NCI-H345 (cell line): Measurements from ENCODE around the gene SMYD2.
A peak's percentile ranks its signal among the peaks of the same experiment; 100 is the strongest.

Source experiments
- DNase-seq: peaks from one replicate; lab custom pipeline; 2025; lab: John Stamatoyannopoulos, UW

Gene SMYD2

DNA sequence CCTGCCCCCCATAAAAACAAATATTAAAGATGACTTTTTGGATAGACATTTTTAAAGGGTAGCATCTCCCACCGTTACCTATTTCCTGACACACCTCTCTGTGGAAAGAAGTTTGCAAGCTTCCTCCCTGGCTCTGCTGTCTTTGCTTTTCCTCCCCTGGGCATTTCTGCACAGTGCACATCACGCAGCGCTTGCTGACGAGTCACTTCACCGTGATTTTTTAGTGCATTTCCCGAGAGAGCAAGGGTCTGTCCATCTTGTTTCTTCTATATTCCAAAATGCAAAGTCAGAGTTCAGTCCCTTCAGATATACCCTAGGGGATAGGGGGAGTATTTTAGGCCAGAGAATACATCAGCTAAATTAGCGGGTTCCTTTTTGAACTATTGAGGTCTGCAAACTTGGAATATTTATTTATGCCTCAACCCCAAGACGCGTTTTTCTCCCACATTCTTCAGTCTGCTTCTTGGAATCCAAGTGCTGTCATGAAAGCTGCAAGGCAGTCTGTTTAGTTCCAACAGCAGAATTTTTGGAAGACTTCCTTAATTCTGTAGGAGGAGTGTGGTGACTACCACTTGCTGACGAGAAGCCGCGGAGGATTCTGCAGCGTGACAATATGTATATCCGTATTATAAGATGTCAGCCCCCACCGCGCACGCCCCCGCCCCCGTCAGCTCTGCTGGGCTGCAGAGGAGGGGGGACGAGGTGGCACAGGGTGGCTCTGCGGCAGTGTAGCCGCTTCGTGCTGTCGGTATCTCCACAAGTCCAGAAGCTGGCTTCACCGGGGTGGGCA, 22.4 kb downstream of the SMYD2 start:
- DNase-seq: no peak

DNA sequence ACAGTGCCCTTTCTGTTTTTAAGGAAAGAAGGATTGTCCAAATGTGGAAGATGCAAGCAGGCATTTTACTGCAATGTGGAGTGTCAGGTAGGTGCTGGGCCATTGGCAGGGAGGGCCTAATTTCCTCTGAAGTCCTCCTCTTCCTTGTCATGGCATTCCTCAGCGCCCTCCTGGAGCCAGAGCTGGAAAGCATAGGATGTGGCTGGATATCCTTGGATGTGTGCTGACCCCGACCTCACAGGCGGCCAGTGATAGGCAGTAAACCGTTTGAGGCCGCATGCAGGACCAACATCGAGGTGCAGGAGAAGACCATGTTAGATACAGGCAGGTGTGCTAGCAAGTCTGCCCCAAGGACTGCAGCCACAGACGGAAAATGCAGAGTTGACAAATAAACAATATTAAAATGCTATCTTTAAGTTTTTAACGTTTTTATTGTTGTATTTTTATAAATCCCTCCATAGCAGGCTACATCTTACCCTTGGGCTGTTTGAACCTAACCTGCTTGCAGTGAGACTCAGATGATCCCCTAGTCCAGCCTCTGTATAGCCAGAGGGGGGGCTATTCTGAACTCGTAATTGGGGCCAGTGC, 24.3 kb downstream of the SMYD2 start:
- DNase-seq: no peak

DNA sequence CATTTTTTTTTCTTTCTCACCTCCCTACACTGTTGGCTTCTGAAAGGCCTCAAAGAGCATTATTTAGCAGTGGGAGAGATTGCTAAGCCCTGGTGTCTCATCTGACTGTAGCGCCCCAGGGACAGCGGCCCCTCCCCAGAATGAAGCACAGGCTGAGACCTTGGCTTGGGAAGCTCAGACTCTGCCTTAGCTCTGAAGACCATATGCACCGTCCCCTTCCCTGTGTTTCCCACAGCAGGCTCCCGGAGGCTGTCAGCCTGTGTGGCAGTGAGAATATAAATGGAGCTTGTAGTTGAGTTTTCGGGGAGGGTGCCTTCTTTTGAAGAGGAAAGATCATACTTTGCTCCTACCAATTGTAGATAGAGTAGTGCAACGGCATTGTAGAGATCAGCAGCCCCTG, 25.3 kb downstream of the SMYD2 start:
- DNase-seq: no peak

DNA sequence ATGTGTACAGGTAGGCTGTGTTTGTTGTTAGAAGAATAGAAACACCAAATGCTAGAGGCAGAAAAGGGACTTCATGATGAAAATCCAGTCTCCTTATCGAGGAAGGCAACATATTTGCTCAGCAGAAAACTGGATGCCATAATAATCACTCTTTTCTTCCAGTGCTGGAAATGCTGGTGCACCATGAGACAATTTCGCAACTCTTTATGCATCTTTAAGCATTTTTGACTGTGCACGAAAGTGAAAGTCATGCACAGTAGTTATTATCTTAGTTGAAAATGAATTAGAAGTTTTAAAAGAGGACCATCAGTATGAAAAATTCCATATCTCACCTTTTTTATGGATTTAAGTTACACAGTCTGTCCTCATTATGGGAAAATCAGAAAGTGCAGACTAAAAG, 29.1 kb downstream of the SMYD2 start:
- DNase-seq: no peak

DNA sequence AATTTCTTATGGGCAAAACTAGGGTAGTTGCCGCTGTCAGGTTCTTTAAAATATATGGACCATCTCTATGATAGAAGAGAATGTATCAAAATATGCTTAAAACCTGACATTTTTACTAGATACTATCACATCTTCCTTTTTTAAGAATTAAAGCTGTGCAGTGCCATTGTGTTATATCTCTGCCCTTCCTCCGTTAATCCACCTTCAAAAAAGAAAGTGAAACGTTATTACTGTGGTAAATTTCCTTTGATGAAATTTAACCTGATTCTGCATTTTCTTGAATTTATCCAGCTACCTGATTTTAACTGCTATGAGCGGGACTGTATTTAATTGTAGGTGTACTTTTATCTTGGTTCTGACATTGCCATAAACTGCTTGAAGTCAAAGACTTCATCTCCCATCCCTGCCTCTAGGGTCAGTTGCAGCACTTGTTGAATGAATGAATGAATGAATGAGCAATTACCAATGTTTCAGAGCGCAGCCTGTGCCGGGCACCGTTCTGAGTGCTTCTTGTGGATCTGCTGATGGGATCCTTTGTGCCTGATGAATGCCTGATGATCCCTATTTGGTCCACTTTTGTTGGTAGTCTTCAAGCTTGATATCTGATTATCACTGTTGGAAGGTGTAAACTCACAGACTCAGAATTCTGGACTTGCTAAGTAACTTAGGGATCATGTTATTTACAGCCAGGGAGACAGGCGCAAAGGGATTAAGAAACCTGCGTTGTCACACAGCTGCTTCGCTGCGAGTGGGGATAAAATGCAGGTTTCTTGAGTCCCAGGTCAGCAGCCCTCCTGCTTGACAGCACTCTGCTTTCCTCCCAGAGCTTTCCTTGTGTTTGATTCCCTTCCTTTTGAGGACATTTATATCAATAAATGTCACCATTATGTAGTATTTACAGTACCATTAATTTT, 30.1 kb downstream of the SMYD2 start:
- DNase-seq: no peak

DNA sequence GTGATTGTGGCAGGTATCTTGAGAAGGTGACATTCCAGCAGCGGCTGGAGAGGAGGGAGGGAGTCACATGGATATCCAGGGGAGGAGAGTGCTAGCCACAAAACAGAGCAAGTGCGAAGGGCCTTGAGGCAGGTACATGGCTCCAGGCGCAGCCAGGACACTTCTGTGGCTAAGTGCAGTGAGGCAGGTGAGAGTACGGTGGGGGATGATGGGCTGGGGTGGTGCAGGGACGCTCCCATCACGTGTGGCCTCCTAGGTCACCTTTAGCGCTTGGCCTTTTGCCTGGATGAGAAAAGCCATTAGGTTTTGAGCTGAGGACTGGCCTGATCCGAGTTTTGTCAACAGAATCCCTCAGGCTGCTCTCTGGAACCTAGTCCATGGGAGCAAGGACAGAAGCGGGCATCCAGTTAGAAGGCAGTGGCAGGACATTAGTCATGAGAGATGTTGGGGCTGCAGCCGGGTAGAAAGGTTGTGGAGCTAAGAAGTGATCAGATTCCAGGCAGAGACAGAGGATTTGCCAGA, 31.6 kb downstream of the SMYD2 start:
- no peak for DNase-seq

DNA sequence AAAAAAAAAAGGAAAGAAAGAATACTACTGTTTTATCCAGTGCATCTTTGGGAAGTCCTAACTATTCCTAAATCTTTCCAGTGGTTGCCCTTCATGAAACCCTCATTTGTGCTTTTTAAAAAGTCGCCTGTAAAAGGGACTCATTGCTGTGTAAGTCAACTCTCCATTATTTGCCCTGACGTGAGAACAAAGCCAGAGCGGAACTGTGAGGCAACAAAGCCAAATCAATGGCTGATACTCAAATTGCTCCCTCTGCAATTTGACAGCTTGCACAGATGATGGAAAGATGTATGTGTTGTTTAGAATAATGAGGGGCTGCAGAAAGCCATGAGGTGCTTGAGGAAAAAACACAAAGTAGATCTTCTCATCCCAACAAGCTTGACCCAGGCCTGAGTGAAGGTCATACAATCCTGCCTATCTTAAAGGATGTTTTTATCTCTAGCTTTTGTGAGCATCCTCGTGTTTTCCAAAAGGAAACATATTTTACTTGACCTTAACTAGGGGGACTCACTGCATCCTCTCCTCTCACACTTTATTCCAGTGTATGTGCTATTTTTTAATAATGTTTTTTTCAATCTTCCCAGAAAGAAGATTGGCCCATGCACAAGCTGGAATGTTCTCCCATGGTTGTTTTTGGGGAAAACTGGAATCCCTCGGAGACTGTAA, 33.4 kb downstream of the SMYD2 start:
- peak; percentile 9 for DNase-seq

DNA sequence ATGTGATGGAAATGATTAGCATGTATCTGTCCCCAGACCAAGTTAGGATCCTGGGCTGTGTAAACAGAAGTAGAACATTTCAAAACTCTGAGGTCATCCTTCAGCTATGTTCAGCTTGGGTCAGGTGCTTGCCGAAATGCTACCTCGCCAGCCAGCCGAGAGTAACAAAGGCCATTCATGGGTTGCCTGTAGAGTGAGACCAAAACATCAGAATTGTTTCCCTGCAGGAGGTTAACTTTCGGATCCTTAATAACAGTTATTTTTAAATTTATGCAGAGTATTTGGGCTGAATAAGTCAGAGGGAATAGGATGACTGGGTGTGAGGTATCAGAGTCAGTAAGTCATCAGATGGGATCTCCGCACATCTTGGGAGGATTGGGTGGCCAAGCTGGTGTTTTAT, 35.6 kb downstream of the SMYD2 start:
- DNase-seq: peak; percentile 28

DNA sequence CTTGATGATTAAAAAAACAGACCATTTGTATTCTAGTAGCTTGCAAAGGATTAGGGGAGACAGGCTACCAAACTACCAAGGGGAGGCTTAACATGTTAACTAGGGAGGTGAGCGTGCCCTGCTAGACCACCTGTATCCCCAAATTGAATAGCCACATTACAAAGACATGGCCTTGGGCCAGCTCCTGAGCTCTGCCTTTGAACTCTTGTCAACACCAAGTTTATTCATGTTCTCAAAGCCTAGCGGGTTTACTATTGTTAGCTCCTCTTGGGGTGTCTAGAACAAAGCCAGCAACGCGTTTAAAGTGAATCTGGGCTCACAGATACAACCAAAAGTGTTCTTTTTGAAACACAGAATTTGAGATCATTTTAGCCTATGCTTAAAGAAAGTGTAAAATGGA, 36.3 kb downstream of the SMYD2 start:
- DNase-seq: peak; percentile 58

DNA sequence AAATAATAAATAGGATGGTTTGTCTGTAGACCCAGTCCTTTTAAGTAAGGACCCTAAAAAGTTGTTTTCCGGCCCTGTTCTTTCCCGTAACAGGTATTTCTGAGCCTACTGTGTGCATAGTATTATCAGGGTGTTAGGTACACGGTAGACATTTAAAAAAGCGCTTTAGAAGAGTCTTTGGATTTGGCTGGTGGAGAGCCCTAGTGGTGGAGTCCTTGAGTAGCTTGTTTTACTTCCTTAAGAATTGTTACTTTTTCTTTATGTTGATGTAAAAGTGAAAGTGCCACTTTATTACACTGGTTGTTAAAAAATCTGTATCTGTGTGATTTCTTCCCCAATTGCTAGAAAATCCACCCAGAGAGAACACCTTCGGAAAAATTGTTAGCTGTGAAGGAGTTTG, 36.8 kb downstream of the SMYD2 start:
- no peak for DNase-seq

DNA sequence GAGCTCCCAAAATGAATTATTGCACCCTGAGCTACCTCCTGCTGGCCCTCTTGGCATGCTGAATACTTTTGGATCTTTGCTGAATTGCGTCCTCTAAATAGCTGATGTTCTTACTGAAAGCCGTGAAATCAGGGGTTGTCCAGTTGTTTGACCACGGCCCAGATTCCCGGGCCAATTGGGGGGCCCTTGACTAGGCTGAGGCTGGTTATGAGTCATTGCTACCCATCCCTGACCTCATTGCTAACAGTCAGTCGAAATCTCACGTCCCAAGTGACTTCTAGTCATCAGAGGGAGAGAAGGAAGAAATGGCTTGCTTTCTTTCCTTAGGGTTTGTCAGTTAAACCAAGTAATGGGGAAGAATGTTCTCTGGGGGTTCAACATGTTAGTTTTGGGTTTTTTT, 37.4 kb downstream of the SMYD2 start:
- no peak for DNase-seq

DNA sequence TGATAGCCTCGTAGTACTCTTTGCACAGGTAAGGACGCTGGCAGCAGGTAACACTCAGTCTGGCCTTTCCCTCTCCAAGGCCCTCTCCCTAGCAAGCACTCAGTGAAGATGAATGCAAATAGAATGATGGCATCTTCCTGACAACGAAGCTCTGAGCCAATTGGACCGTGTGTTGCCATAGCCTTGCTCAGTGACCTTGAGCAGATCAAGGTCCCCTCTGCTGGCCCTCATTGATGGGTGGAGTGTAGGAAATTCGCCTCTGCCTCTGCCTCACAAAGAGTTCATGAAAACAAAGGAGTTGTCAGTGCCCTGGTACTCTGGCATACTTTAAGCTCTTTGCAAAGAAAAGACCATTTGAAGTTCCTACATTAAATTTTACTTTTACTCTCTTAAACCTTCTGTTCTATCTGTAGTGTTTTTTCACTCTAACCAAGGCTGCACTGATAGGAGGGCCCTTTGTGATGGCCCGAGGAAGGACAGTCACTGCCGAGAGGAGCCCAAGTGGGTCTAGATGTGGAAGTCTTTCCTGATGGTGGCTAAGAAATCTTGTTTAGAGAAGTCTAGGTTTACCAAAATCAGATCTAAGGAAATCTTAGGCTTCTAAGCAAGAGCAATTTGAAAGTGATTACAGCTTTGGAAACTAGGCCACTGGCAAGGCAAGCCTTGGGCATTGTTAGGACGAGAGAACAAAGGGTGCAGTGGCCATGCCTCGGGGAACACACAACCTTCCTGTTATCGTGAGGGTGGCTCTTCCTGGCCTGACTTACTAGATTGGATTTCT, 38.2 kb downstream of the SMYD2 start:
- DNase-seq: no peak

DNA sequence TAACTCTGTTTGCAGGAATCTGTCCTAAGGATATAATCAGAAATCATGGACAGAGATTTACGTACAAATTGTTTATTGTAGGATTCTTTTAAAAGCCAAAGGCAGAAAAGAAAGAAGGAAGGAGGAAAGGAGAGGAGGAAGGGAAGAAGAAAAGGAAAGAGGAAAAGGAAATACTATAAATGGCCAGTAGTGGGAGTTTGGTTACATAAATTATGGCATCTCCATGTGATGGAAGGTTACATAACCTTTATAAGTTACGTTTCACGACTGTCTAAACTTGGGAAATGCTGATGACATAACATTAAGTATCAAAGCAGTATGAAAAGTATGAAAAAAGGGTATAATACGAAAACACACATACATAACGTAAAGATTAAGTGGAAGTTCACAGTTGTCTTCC, 39.0 kb downstream of the SMYD2 start:
- no peak for DNase-seq

DNA sequence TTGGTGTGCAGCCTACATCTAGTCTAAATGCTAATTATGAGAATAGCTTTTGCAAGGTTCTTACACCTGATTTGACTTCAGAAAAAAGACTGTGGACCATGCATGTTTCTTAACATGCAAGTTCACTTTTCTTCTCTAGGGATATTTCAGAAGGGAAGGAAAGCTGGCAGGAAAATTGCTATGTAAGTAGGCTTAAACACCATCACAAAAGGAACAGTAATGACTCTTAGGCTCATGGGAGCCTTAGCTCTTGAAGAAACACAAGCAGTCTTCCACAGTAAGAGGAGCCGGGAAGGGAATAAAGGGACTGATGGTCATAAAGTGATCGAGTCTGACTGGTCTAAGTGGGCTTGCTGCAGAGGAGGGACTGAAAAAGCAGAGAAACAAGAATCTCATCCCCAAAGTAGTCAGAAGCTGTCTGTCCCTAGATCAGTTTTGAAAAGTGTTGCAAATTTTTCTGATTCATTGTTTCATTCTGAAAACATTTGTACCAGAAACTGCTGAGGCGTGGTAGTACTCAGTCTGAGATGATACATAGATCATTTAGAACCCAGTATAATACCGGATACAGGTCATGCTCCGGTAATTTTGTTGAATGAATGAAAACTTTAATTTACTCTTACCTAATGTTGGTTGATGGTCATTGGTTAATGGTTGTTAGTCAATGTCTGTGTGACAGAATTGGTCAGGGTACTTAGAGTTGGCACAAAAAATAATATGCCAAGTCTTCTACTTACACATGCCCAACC, 40.9 kb downstream of the SMYD2 start:
- no peak for DNase-seq

DNA sequence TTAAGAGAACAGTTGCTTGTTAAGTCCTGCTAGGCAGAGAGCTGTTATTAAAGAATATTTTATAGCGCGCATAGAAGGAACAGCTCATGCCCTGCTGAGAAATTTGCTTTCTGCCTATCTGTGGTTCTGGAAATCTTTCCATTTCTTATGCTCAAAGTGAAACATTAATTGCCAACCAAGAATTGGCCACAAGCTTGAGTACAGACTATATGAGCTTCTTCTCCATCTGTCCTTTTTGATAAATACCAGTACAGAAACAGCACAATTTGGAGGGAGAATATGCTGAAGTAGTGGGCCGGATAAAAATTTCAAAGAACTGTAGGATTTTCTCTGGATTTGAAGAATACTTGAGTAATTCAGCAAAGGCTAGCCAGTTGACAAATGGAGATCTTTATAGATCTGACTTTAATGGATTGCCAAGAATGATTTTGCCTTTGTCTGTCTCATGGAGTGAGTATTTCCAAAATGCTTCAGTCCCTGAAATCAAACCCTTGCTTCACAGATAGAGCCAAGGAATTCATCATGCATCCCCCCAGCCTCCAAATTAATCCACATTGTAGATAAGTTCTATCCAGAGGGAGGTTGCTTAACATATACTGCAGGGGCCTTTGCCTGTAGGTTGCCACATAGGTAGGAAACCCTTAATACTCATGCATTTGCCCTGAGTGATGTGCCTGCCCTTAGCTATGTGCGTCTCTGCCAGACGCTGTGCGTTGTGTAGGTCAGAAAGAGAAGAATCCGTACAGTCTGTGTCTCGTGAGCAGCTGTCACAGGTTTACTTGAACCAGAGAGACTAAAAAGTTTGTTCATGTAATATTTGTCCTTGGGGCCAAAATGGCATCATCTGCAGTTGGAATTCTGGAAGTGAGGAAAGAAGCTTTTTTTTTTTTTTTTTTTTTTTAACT, 44.2 kb downstream of the SMYD2 start:
- no peak for DNase-seq

DNA sequence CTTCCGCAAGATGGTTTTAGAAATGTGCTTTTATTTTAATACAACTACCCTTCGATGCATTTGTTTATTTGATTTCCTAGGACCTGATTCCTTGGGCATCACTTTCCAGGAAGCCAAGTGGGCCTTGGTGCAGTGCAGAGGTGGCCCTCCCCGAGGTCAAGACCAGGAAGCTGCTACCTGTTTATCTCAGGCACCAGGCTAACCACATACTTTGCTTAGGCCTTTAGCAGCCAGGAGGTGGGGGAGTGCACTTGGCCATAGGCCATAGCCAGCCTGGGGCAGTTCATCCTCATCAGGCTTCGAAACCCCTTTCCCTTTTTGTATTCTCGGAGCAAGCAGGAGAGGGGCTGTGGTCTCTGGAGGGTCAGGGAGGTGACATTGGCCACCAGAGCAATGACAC, 45.4 kb downstream of the SMYD2 start:
- DNase-seq: no peak

DNA sequence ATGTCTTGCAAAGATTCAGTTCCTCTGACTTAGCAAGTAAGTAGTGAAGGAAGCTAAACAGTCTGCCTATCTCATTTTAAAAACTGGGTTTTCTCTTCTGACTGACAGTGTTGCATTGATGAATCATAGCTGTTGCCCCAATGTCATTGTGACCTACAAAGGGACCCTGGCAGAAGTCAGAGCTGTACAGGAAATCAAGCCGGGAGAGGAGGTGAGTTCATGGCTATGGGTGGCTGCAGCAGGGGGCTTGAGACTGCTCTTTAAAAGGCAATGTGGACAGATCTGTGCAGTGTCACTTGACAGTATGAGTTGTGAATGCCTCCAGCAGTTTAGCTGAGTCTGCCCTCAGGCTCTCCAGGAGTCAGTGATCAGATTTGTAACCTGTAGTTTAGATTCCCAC, 46.6 kb downstream of the SMYD2 start:
- DNase-seq: no peak

DNA sequence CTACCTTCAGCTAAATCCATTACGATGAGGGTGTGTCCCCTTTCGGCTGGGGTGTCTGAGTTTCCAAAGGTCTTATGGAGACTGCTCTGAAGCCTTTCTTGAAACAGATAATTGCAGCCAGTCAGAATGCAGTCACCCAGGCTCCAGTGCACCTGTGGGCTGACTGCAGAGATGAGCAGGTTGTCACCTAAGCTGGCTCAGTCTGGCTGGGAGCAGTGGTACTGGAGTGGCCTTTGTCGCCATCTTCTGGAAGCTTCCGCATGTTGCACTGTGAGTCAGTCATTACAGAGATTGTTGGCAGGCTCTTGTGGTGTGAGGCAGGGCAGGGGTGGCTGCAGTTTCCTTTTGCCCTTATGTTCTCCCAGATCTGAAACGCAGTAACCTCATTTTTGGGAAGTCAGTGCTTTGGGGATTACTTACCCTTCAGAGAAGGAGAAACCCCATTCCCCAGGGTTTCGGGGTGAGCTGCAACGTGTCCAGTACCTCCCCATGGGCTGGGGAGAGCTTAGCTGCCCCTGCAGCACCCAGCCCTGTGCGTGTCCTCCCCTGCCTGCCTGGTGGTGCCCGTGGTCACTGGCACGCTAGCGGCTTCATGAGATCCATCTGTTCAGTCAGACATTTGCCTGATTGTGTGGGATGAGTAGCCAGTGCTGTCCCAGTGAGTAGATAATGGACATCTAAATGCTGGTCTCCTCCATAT, 48.0 kb downstream of the SMYD2 start:
- DNase-seq: peak; percentile 78
